ENCODE measurements around the gene GSPT1.
"Not testable (repeated sequence)": the region's sequence is repeated elsewhere in the genome, so short reads cannot be mapped to it uniquely, and the experiment has no call there.

GSPT1 gene

DNA sequence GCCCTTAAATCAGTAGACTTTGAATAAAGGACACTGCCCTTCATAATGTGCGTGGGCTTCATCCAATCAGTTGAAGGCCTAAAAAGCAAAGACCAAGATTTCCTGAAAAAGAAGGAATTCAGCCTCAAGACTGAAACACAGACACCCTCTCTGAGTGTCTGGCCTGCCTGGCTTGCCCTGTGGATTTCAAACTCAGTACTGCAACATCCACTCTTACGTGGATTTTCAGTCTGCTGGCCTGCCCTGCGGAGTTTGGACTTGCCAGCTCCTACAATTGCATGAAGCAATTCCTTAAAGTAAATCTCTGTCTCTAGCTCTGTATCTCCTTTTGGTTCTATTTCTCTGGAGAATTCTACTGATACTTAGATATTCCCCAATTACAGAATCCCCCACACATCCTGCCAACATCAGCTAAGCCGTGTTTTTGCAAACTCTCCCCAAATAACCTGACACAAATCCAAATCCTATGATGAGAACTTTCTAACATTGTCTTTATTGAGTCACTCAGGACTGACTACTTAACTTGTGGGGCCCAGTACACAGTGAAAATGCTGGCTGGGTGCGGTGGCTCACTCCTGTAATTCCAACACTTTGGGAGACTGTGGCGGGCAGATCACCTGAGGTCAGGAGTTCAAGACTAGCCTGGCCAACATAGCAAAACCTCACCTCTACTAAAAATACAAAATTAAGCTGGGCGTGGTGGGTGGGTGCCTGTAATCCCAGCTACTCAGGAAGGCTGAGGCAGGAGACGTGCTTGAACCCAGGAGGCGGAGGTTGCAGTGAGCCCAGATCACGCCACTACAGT lies 42.0 kb upstream of the GSPT1 start:
- TF ChIP-seq EZH2phosphoT487 (IDR thresholded peaks at IDR 0.05; ENCODE audit: borderline replicate concordance, low read length) (no peak), CTCF (IDR thresholded peaks at IDR 0.05; ENCODE audit: low read depth, low read length, poor library complexity, severe bottlenecking) (no peak)
- H3K27me3 ChIP-seq (ENCODE audit: control insufficient read depth, low read length) = no peaks in the 10 kb centered on the region
- H3K4me2 ChIP-seq (ENCODE audit: low read length) = no peak overlapping the region
- peaks cover 45% of the 10 kb centered on the region for H3K4me1 ChIP-seq (ENCODE audit: control insufficient read depth, low read length)
- H3K9me3 ChIP-seq (ENCODE audit: control insufficient read depth, insufficient read depth, low read length) = no peaks in the 10 kb centered on the region
- no peaks in the 10 kb centered on the region for H4K20me1 ChIP-seq (ENCODE audit: control insufficient read depth, insufficient read depth, low read depth, low read length)
- H3K4me3 ChIP-seq (ENCODE audit: low read length) = no peak overlapping the region
- H3K79me2 ChIP-seq (ENCODE audit: control insufficient read depth, low read length) = no peaks in the 10 kb centered on the region
- H3F3A ChIP-seq (ENCODE audit: control insufficient read depth, insufficient read depth) = peaks cover 10% of the 10 kb centered on the region
- no peaks in the 10 kb centered on the region for H3K36me3 ChIP-seq (ENCODE audit: control insufficient read depth, low read length)
- no peak overlapping the region for H3K27ac ChIP-seq (ENCODE audit: low read depth, low read length)
- H3K9me2 ChIP-seq (replicated peaks; ENCODE audit: control insufficient read depth, low read length) = no peaks in the 10 kb centered on the region

GRCh38 chr16:11956558-11956957 lies 40.8 kb upstream of the GSPT1 start:
- TF ChIP-seq EZH2phosphoT487 (IDR thresholded peaks at IDR 0.05; ENCODE audit: borderline replicate concordance, low read length) = no peak
- no peak for TF ChIP-seq CTCF (IDR thresholded peaks at IDR 0.05; ENCODE audit: low read depth, low read length, poor library complexity, severe bottlenecking)
- Histone ChIP-seq H3K9me2 (replicated peaks; ENCODE audit: control insufficient read depth, low read length) (no peaks in the 10 kb centered on the region), H3K27me3 (ENCODE audit: control insufficient read depth, low read length) (no peaks in the 10 kb centered on the region), H3K36me3 (ENCODE audit: control insufficient read depth, low read length) (no peaks in the 10 kb centered on the region), H3K27ac (ENCODE audit: low read depth, low read length) (no peak overlapping the region), H3F3A (ENCODE audit: control insufficient read depth, insufficient read depth) (peaks cover 10% of the 10 kb centered on the region), H3K4me2 (ENCODE audit: low read length) (no peak overlapping the region), H4K20me1 (ENCODE audit: control insufficient read depth, insufficient read depth, low read depth, low read length) (no peaks in the 10 kb centered on the region), H3K9me3 (ENCODE audit: control insufficient read depth, insufficient read depth, low read length) (no peaks in the 10 kb centered on the region), H3K4me1 (ENCODE audit: control insufficient read depth, low read length) (peaks cover 35% of the 10 kb centered on the region), H3K79me2 (ENCODE audit: control insufficient read depth, low read length) (no peaks in the 10 kb centered on the region), H3K4me3 (ENCODE audit: low read length) (no peak overlapping the region)

GRCh38 chr16:11955713-11956123 lies 40.0 kb upstream of the GSPT1 start:
- TF ChIP-seq EZH2phosphoT487 (IDR thresholded peaks at IDR 0.05; ENCODE audit: borderline replicate concordance, low read length) = no peak
- TF ChIP-seq CTCF (IDR thresholded peaks at IDR 0.05; ENCODE audit: low read depth, low read length, poor library complexity, severe bottlenecking) = no peak
- Histone ChIP-seq H4K20me1 (ENCODE audit: control insufficient read depth, insufficient read depth, low read depth, low read length) (no peaks in the 10 kb centered on the region), H3K9me2 (replicated peaks; ENCODE audit: control insufficient read depth, low read length) (no peaks in the 10 kb centered on the region), H3K4me2 (ENCODE audit: low read length) (no peak overlapping the region), H3K4me3 (ENCODE audit: low read length) (no peak overlapping the region), H3K9me3 (ENCODE audit: control insufficient read depth, insufficient read depth, low read length) (no peaks in the 10 kb centered on the region), H3K4me1 (ENCODE audit: control insufficient read depth, low read length) (peaks cover 30% of the 10 kb centered on the region), H3K27ac (ENCODE audit: low read depth, low read length) (no peak overlapping the region), H3F3A (ENCODE audit: control insufficient read depth, insufficient read depth) (peaks cover 11% of the 10 kb centered on the region), H3K27me3 (ENCODE audit: control insufficient read depth, low read length) (no peaks in the 10 kb centered on the region), H3K79me2 (ENCODE audit: control insufficient read depth, low read length) (no peaks in the 10 kb centered on the region), H3K36me3 (ENCODE audit: control insufficient read depth, low read length) (no peaks in the 10 kb centered on the region)

DNA sequence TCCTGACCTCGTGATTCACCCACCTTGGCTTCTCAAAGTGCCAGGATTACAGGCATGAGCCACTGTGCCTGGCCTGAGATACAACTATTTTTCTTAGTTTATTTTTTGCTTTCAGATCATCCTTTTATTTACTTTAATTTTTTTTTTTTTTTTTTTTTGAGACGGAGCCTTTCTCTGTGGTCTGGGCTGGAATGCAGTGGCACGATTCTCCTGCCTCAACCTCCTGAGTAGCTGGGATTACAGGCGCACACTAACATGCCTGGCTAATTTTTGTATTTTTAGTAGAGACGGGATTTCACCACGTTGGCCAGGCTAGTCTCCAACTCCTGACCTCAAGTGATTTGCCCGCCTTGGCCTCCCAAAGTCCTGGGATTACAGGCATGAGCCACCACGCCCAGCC lies 37.8 kb upstream of the GSPT1 start:
- H3K9me2 ChIP-seq (replicated peaks; ENCODE audit: control insufficient read depth, low read length); H3K4me3 ChIP-seq (ENCODE audit: low read length); H3K79me2 ChIP-seq (ENCODE audit: control insufficient read depth, low read length); H3K27ac ChIP-seq (ENCODE audit: low read depth, low read length); H4K20me1 ChIP-seq (ENCODE audit: control insufficient read depth, insufficient read depth, low read depth, low read length); H3K36me3 ChIP-seq (ENCODE audit: control insufficient read depth, low read length); H3K4me2 ChIP-seq (ENCODE audit: low read length); H3K27me3 ChIP-seq (ENCODE audit: control insufficient read depth, low read length); H3K9me3 ChIP-seq (ENCODE audit: control insufficient read depth, insufficient read depth, low read length): not testable (repeated sequence)
- Histone ChIP-seq H3K4me1 (ENCODE audit: control insufficient read depth, low read length) (peaks cover 25% of the 10 kb centered on the region), H3F3A (ENCODE audit: control insufficient read depth, insufficient read depth) (peaks cover 12% of the 10 kb centered on the region)
